GM12892 (cell line): ENCODE data around the gene RASA3.

Experiments used
- POLR2A ChIP-seq: IDR thresholded peaks from 2 replicates; pipeline ENCODE4 v1.6.1; 2011; ENCODE audit warnings: low read depth, low read length, control low read depth
- POLR2AphosphoS5 ChIP-seq: IDR thresholded peaks from 2 replicates; pipeline ENCODE4 v1.6.1; 2011; ENCODE audit warnings: low read depth, low read length, control low read depth

GRCh38 chr13:113977976-113978375 is 154.4 kb downstream of the RASA3 start:
- TF ChIP-seq POLR2A (no peak), POLR2AphosphoS5 (no peak)
